Measurements from ENCODE around the gene ATP6V0A1. TPM values are rescaled to one million over a fixed set of nuclear protein-coding genes. Genes with fewer than 3 reads are reported as not detected.

ATP6V0A1 gene
- total RNA-seq, 1 experiment from 2014 or later: 112 TPM

- in situ Hi-C loops (cut with HindIII; ENCODE audit: low sequenced_read_pairs): no loop called here
- no peak for DNase-seq (ENCODE audit: low spot score)
These were observed 107.0 kb downstream of the ATP6V0A1 start for GRCh38 chr17:42565523-42566214.

- in situ Hi-C loops (cut with HindIII; ENCODE audit: low sequenced_read_pairs): no loop called here
- no peak for DNase-seq (ENCODE audit: low spot score)
These were observed 107.7 kb downstream of the ATP6V0A1 start for GRCh38 chr17:42566215-42566882.

- in situ Hi-C loops (cut with HindIII; ENCODE audit: low sequenced_read_pairs): no loop called here
- peak; percentile 86 for DNase-seq (ENCODE audit: low spot score)
These were observed 108.3 kb downstream of the ATP6V0A1 start, which contains the start of gene MLX for GRCh38 chr17:42566883-42567573. MLX (plus strand) TSS chr17:42567100; CDS start chr17:42567125, 25 bp downstream.

DNA sequence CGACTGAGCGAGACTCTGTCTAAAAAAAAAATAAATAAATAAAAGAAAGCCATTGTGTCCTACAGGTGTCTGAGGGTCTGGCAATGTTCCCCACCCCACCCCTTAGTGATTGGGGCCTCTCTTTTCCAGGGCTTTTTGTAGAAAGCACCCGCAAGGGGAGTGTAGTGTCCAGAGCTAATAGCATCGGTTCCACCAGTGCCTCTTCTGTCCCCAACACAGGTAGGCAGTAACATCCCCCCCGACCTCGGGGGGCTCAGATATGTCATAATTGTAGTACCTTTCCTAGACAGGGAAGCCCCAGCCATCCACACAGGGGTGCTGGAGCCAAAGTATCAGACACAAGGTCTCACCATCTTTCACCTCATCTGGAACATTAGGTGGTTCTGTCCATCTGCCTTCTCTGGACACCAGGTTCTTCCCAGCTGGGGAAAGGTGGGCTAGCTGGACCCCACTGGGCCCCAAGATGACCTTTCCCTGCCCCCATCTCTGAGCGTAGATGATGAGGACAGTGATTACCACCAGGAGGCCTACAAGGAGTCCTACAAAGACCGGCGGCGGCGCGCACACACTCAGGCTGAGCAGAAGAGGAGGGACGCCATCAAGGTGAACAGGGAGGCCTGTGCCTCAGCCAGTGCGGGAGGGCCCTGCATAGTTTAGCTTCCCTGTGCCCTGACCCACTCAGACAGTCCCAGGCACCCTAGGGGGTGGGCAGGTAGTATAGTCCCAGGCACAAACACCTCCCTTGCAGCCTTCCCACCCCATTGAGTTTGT, 109.8 kb downstream of the ATP6V0A1 start:
- DNase-seq (ENCODE audit: low spot score): no peak
- in situ Hi-C loops (cut with HindIII; ENCODE audit: low sequenced_read_pairs): no loop called here

- DNase-seq (ENCODE audit: low spot score): no peak
- in situ Hi-C loops (cut with HindIII; ENCODE audit: low sequenced_read_pairs): no loop called here
These were observed 113.0 kb downstream of the ATP6V0A1 start for GRCh38 chr17:42571435-42572225.

Other genes starting within 250 kb of the ATP6V0A1 start
- 10.4 and 15.8 TPM in 2 replicates for gene STAT5B, start 182.5 kb upstream of the ATP6V0A1 start, total RNA-seq (2014; rRNA removed; shearing (Covaris generic))
- 0.18 and 0.31 TPM in 2 replicates for gene STAT5A, start 170.4 kb upstream of the ATP6V0A1 start, total RNA-seq (2014; rRNA removed; shearing (Covaris generic))
- 48.8 and 58.5 TPM in 2 replicates for gene STAT3, start 70.4 kb upstream of the ATP6V0A1 start, total RNA-seq (2014; rRNA removed; shearing (Covaris generic))
- 755 and 829 TPM in 2 replicates for gene CAVIN1, start 35.6 kb upstream of the ATP6V0A1 start, total RNA-seq (2014; rRNA removed; shearing (Covaris generic))
- 49.3 and 83.0 TPM in 2 replicates for gene NAGLU, start 77.4 kb downstream of the ATP6V0A1 start, total RNA-seq (2014; rRNA removed; shearing (Covaris generic))
- gene HSD17B1, start 94.0 kb downstream of the ATP6V0A1 start, total RNA-seq (2014; rRNA removed; shearing (Covaris generic)): 3.5 and 4.4 TPM in 2 replicates
- gene COASY, start 103.3 kb downstream of the ATP6V0A1 start, total RNA-seq (2014; rRNA removed; shearing (Covaris generic)): 11.9 and 19.2 TPM in 2 replicates
- 14.1 and 44.7 TPM in 2 replicates for gene MLX, start 108.2 kb downstream of the ATP6V0A1 start, total RNA-seq (2014; rRNA removed; shearing (Covaris generic))
- gene PSMC3IP, start 118.9 kb downstream of the ATP6V0A1 start, total RNA-seq (2014; rRNA removed; shearing (Covaris generic)): 6.2 and 14.9 TPM in 2 replicates
- 26.1 and 30.4 TPM in 2 replicates for gene RETREG3, start 150.5 kb downstream of the ATP6V0A1 start, total RNA-seq (2014; rRNA removed; shearing (Covaris generic))
- 51.4 and 102 TPM in 2 replicates for gene TUBG1, start 150.8 kb downstream of the ATP6V0A1 start, total RNA-seq (2014; rRNA removed; shearing (Covaris generic))
- 1.1 and 3.2 TPM in 2 replicates for gene TUBG2, start 200.4 kb downstream of the ATP6V0A1 start, total RNA-seq (2014; rRNA removed; shearing (Covaris generic))
- 46.1 and 51.0 TPM in 2 replicates for gene PLEKHH3, start 218.1 kb downstream of the ATP6V0A1 start, total RNA-seq (2014; rRNA removed; shearing (Covaris generic))
- gene CCR10, start 223.0 kb downstream of the ATP6V0A1 start, total RNA-seq (2014; rRNA removed; shearing (Covaris generic)): 20.1 and 24.2 TPM in 2 replicates
- 11.4 and 13.3 TPM in 2 replicates for gene CNTNAP1, start 223.7 kb downstream of the ATP6V0A1 start, total RNA-seq (2014; rRNA removed; shearing (Covaris generic))

Data from G401 (cell line).